ENCODE results near the gene CLK3. TPM values are rescaled to one million over a fixed set of nuclear protein-coding genes. Genes with fewer than 3 reads are reported as not detected.

Gene CLK3
- total and polyA plus RNA-seq, 2 of the 8 experiments (the other 6 are each of a cell fraction or from before 2014, with no cell fraction given) = 43.5 to 67.3 TPM

DNA sequence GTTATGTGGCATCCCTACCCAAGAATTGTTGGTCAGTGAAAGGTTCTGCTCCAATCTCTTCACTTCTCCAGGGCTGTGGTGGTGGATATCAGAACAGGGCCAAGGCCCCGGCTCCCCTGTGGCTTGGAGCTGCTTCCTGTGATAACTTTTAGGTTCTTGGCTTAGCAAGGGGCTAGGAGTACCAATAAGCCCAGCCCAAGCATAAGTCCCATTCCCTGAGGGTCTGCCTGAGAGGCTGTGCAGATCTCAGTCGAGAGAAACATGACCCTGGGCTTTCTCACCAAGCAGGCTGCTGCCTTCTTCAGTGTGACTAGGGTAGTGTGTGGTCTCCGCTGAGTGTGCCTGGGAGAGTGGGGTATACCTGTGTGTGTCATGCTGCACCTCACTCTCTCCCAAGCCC lies 7.1 kb downstream of the CLK3 start:
- H3K27ac ChIP-seq (ENCODE audit: low read depth, low read length) = no peak overlapping the region
- no peak for FAIRE-seq
- no peak overlapping the region for H3K4ac ChIP-seq (replicated peaks; ENCODE audit: insufficient read length, low read depth, low read length)
- no peak overlapping the region for H2BK5ac ChIP-seq (ENCODE audit: low read depth, low read length)
- H3K4me3 ChIP-seq (ENCODE audit: extremely low read depth in 1 of 4, insufficient read depth in 2 of 4, low read depth in 3 of 4, low read length in 4 of 4) = no peak overlapping the region
- WGBS, 2 experiments (ENCODE audit: extremely low coverage in 1 of 2, insufficient coverage in 1 of 2, insufficient read length in 1 of 2, insufficient replicate concordance in 2 of 2, low coverage in 1 of 2, low lambda C conversion rate in 2 of 2, missing lambda C conversion rate in 1 of 2) = 96% methylated on average over 3 of the region's 3 CpGs; no CpG with 5 or more reads in 1 of the 2 experiments
- DNase-seq (ENCODE audit: low read depth in 1 of 2, low spot score in 2 of 2) = no peak
- no peak overlapping the region for H2BK15ac ChIP-seq (ENCODE audit: low read length)
- no peak overlapping the region for H3K18ac ChIP-seq (ENCODE audit: extremely low read depth, low read length)
- H2AFZ ChIP-seq (ENCODE audit: low read length) = no peak overlapping the region
- ChIA-PET CTCF (ENCODE audit: partially characterized antibody) (interaction anchor here (1.6 to 37.5 kb wide), 5 partner anchors 19 to 327 kb away, joined by 4 to 1439 read pairs (median 6); partner anchors contain the start of genes CSK and CYP1A2), POLR2A (ENCODE audit: partially characterized antibody) (interaction anchor here (1.5 to 2.9 kb wide), 3 partner anchors 8 to 146 kb away, joined by 4 to 9 read pairs (median 7); no protein-coding TSS in a partner anchor)
- no peak overlapping the region for H2AK5ac ChIP-seq (ENCODE audit: low read depth, low read length)
- H4K20me1 ChIP-seq (replicated peaks in 1 of 2; ENCODE audit: control insufficient read depth in 1 of 2, insufficient read depth in 2 of 2, low read length in 2 of 2) = peaks cover 18 to 64% of the 10 kb centered on the region in 2 experiments
- H2BK12ac ChIP-seq (ENCODE audit: low read depth, low read length) = no peak overlapping the region
- H3K14ac ChIP-seq (ENCODE audit: insufficient read length) = no peak overlapping the region
- H4K91ac ChIP-seq (replicated peaks; ENCODE audit: insufficient read length, low read length) = no peak overlapping the region
- peaks cover 0 to 26% of the 10 kb centered on the region in 2 experiments; a peak in 3 of 4 replicates for H3K79me2 ChIP-seq (ENCODE audit: control insufficient read depth in 1 of 2, insufficient read depth in 2 of 2, low read length in 2 of 2)
- no peak overlapping the region for H3K23ac ChIP-seq (ENCODE audit: insufficient read length)
- H2BK20ac ChIP-seq (ENCODE audit: low read length) = no peak overlapping the region
- H3K9ac ChIP-seq (replicated peaks in 1 of 4; ENCODE audit: extremely low read depth in 1 of 4, low read depth in 3 of 4, low read length in 3 of 4) = no peak overlapping the region
- TF ChIP-seq, protein P1, sequence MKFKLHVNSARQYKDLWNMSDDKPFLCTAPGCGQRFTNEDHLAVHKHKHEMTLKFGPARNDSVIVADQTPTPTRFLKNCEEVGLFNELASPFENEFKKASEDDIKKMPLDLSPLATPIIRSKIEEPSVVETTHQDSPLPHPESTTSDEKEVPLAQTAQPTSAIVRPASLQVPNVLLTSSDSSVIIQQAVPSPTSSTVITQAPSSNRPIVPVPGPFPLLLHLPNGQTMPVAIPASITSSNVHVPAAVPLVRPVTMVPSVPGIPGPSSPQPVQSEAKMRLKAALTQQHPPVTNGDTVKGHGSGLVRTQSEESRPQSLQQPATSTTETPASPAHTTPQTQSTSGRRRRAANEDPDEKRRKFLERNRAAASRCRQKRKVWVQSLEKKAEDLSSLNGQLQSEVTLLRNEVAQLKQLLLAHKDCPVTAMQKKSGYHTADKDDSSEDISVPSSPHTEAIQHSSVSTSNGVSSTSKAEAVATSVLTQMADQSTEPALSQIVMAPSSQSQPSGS (IDR thresholded peaks at IDR 0.05; ENCODE audit: low read length) = no peak
- TF ChIP-seq NRF1 (IDR thresholded peaks at IDR 0.05; ENCODE audit: low read depth, low read length) (no peak), ZNF274 (IDR thresholded peaks at IDR 0.05; ENCODE audit: borderline replicate concordance, extremely low read depth, low read length) (no peak), SIRT6 (IDR thresholded peaks at IDR 0.05; ENCODE audit: low read length) (no peak), BCL11A (IDR thresholded peaks at IDR 0.05; ENCODE audit: low read depth in 2 of 2, low read length in 2 of 2) (no peak)
- no peaks in the 10 kb centered on the region for H3K23me2 ChIP-seq (ENCODE audit: low read depth, low read length)
- no peak overlapping the region for H4K8ac ChIP-seq (ENCODE audit: extremely low read depth, insufficient read depth, low read length)
- H3K27me3 ChIP-seq (replicated peaks in 1 of 4; ENCODE audit: control insufficient read depth in 3 of 4, extremely low read depth in 1 of 4, insufficient read depth in 3 of 4, low read length in 3 of 4) = no peaks in the 10 kb centered on the region
- no peaks in the 10 kb centered on the region; a peak in 1 of 7 replicates for H3K4me1 ChIP-seq (replicated peaks in 1 of 4; ENCODE audit: control insufficient read depth in 3 of 4, insufficient read depth in 4 of 4, low read length in 3 of 4)
- H3K79me1 ChIP-seq (ENCODE audit: low read depth, low read length) = peaks cover 9% of the 10 kb centered on the region; the same call in 1 of the 2 replicates
- no peak overlapping the region for H4K5ac ChIP-seq (ENCODE audit: insufficient read length, low read depth, low read length)
- H3K36me3 ChIP-seq (ENCODE audit: control insufficient read depth in 2 of 4, insufficient read depth in 4 of 4, low read length in 3 of 4) = peaks cover 46 to 64% (median 56%) of the 10 kb centered on the region in 4 experiments
- H3K4me2 ChIP-seq (ENCODE audit: insufficient read depth in 1 of 2, low read depth in 2 of 2, low read length in 2 of 2) = no peak overlapping the region
- H2BK120ac ChIP-seq (replicated peaks; ENCODE audit: low read depth, low read length) = no peak overlapping the region
- no peak overlapping the region for H3K56ac ChIP-seq (replicated peaks; ENCODE audit: insufficient read length, low read depth, low read length)
- no peaks in the 10 kb centered on the region for H3K9me3 ChIP-seq (ENCODE audit: insufficient read depth in 2 of 2, low read depth in 1 of 2, low read length in 1 of 2)

Data from H1 (cell line).